Measurements from ENCODE around the gene ANO9. TPM values are rescaled to one million over a fixed set of nuclear protein-coding genes. Genes with fewer than 3 reads are reported as not detected.

Gene ANO9
- total RNA-seq, 1 experiment from 2014 or later = 85.5 TPM

DNA sequence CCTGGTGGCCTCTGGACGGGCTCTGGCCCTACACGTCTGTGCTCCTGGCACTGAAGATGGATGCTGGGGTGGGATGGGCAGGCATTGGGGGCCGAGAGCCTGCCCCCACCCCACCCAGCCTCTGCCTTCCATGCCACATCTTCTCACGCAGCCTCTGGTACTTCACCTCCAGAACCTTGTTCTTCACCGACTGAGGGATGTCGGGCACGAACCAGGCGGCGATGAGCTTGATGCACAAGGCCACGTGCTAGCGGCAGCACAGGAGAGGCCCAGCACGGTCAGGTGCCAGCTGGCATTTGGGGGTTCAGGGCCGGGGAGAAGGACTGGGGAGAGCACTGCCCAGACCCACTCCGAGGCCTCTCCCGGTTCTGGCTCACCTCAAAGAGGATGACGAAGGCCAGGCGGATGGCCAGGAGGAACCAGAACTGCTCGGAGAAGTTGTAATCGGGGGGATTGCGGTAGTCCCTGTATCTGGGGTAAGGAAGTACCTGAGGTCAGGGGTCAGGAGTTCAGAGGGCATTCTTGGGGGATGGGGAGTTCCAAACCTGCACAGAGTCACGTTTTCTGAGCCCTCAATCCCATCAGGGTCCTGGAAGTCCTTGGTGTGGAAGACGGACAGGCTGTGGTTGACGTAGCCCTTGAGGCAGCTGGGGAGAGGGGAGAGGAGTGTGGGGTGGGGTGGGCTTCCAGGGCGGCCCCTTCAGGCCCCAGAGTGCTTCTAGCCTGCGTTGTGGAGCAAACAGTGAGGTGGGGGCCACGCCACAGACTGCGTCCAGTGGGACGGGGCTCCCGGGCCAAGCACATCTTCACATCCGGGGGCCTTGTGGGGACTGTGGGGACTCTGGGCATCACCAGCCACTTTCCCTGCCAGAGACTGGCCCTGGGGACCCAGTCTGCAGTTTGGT is 23.2 kb downstream of the ANO9 start:
- no peak for DNase-seq
- CTCF ChIA-PET = no interaction called here
- Mint-ChIP-seq H3K4me1 (ENCODE audit: low read depth, unreplicated experiment) (peaks cover 18% of the 10 kb centered on the region), H3K4me3 (ENCODE audit: unreplicated experiment) (peak overlapping the region; percentile 82), H3K27ac (ENCODE audit: unreplicated experiment) (no peak overlapping the region), H3K9me3 (ENCODE audit: unreplicated experiment) (no peaks in the 10 kb centered on the region), H3K36me3 (ENCODE audit: insufficient read depth, unreplicated experiment) (peaks cover 50% of the 10 kb centered on the region), H3K27me3 (ENCODE audit: insufficient read depth, unreplicated experiment) (no peaks in the 10 kb centered on the region)
- Histone ChIP-seq H3K9me3 (no peaks in the 10 kb centered on the region), H3K4me3 (ENCODE audit: low read depth, low read length) (no peak overlapping the region), H3K4me1 (peaks cover 37% of the 10 kb centered on the region), H3K36me3 (ENCODE audit: control insufficient read depth, insufficient read depth, low read length) (peaks cover 2% of the 10 kb centered on the region; the same call in 1 of the 2 replicates), H3K27me3 (replicated peaks; ENCODE audit: control insufficient read depth, insufficient read depth, low read length) (no peaks in the 10 kb centered on the region)
- intact Hi-C loops (cut with micrococcal nuclease; ENCODE audit: unreplicated experiment) = no loop called here
- no peak for TF ChIP-seq CTCF (IDR thresholded peaks at IDR 0.05; ENCODE audit: insufficient read depth in 1 of 2, low read depth in 1 of 2, low read length in 1 of 2, severe bottlenecking in 1 of 2, unreplicated experiment in 1 of 2)
- POLR2A ChIA-PET = no interaction called here
- BruUV-seq (replicated peaks) = TSS peak; percentile 15

DNA sequence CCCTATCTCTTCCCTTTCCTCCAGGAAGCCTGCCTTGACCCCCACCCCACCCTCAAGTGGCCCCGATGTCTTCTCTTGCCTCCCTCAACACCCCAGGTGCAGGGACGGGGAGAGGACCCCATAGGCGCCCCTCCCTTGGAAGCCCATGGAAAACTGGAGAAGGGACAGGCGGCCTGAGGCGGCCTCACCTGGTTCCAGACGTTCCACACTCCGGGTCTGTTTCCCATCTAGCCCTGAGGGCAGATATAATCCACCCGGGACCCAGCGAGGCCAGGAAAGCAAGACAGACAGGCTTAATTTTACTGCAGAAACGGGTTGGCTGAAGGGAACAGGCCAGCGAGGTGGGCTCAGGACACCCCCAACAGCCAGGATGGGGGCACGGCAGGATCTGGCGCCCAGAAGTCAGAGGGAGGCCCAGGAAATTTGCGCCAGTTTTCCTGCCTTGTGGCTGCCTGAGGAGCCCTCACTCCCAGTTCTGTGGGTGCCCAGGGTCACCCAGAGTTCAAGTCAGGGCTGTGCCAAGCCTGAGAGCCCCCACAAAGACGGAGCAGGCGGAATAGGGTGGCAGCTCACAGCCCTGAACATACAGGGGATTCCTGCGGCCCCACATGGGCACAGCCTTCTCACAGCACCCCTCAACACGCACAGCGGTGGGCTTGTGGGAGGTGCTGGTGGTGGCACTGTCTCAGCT is 24.0 kb downstream of the ANO9 start:
- Histone ChIP-seq H3K36me3 (ENCODE audit: control insufficient read depth, insufficient read depth, low read length) (no peaks in the 10 kb centered on the region), H3K27me3 (replicated peaks; ENCODE audit: control insufficient read depth, insufficient read depth, low read length) (no peaks in the 10 kb centered on the region), H3K4me3 (ENCODE audit: low read depth, low read length) (peak overlapping the region; percentile 96), H3K9me3 (no peaks in the 10 kb centered on the region), H3K4me1 (peaks cover 31% of the 10 kb centered on the region)
- no peaks in the 10 kb centered on the region for H3K9me3 Mint-ChIP-seq (ENCODE audit: unreplicated experiment)
- no peak for TF ChIP-seq CTCF (IDR thresholded peaks at IDR 0.05; ENCODE audit: insufficient read depth in 1 of 2, low read depth in 1 of 2, low read length in 1 of 2, severe bottlenecking in 1 of 2, unreplicated experiment in 1 of 2)
- H3K36me3 Mint-ChIP-seq (ENCODE audit: insufficient read depth, unreplicated experiment) = peaks cover 50% of the 10 kb centered on the region
- no peak for DNase-seq
- TSS peak; percentile 24 for BruUV-seq (replicated peaks)
- no peaks in the 10 kb centered on the region for H3K27me3 Mint-ChIP-seq (ENCODE audit: insufficient read depth, unreplicated experiment)
- peaks cover 18% of the 10 kb centered on the region for H3K4me1 Mint-ChIP-seq (ENCODE audit: low read depth, unreplicated experiment)
- peak overlapping the region; percentile 82 for H3K4me3 Mint-ChIP-seq (ENCODE audit: unreplicated experiment)
- H3K27ac Mint-ChIP-seq (ENCODE audit: unreplicated experiment) = peak overlapping the region; percentile 89
- ChIA-PET POLR2A (interaction anchor here (1.1 to 1.8 kb wide), 3 partner anchors 11 to 210 kb away, joined by 3 to 7 read pairs (median 4); partner anchors contain the start of genes ANO9, BET1L and RIC8A), CTCF (interaction anchor here (1.2 to 2.2 kb wide), 3 partner anchors 11 to 59 kb away, joined by 3 to 43 read pairs (median 8); partner anchors contain the start of gene PTDSS2)
- intact Hi-C loops (cut with micrococcal nuclease; ENCODE audit: unreplicated experiment) = loop anchor here (1.0 kb wide), 2 partner anchors 31 to 89 kb away; no protein-coding TSS in a partner anchor
